Measurements from ENCODE around the gene RFK.
A peak's percentile ranks its signal among the peaks of the same experiment; 100 is the strongest.
"Not testable (repeated sequence)": the region's sequence is repeated elsewhere in the genome, so short reads cannot be mapped to it uniquely, and the experiment has no call there.

The RFK gene

DNA sequence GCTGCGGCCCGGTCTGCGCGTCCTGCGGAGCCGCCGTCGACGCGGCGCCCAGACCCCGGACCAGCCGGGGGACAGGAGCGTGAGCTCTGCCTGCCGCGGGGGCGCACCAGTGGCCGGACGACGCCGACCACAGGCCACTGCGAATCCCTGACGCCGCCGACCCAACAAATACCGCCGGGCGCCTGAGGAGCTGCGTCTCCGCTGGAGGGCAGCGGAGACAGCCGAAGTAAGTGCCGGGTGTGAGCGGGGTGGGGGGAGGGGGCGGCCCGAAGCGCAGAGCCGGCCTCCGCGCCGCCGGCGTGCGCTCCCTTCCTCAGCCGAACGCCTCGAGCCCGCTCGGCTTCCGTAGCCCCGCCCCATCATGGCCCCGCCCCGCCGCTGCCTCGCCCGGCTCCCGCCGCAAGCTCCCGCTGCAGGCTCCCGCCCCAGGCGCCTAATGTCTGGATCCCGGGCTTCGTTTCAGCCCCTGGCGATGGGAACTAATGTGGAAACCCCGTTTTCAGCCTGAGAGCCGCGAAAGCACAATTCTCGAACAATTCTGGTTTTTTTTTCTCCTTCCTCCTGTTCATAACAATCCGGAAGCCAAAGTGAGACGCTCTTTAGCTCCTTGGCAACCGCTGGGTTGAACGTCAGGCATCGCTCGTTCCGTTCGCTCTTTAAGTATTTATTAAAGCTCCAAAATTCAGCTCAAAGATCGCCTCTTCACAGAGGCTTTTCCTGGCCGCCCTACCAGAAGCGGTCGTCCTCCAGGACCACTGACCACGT, at the start of gene RFK:
Gene RFK, minus strand, starts transcription at position 232 of the 765 bp plus-strand sequence. CDS start 255 bp downstream, outside the sequence.
- DNase-seq = peak; percentile 50

DNA sequence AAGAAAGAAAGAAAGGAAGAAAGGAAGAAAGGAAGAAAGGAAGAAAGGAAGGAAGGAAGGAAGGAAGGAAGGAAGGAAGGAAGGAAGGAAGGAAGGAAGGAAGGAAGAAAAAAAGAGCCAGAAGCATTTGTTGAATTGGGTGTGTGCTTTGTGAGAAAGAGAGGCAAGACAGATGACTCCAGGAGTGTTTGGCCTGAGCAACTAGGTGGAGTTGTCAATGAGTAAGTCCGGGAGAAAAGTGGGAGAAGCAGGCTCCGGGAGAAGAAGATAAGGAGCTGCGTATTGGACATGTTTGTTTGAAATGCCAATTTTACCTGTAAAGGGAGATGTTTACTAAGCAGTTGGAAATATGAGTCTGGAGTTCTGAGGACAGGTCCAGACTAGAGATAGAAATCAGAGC, 49.7 kb upstream of the RFK start:
- DNase-seq = no peak

DNA sequence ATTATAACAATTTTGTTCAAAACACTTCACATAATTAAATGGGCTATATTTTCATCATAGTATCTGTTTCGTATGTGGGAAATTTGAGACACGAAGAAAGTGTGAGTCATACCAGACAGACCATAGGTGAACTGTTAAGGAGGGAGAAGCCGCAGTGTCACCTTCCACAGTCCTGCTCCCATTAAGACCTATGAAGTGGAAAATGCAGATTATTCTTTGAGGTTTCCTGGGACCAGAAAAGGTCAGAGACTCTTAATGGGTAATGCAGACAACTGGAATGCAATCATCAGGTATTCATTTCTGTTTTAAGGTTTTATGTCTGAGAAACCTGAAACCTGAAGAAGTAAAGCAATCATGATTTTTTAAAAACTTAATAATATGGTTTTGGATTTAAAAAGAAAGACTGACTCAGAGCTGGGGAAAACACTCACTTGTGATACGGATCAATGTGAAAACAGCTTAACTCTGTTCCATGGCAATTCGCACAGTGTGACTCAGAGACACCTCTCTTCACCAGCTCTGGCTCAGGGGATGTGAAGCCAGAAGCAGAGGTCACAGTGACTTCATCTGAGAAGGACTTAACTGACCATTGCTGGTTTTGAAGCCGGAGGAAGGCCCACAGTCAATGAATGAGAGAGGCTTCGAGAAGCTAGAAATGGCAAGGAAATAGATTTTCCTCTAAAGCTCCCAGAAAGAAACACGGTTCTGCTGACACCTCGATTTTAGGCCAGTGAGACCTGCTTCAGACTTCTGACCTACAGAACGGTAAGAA, 47.5 kb upstream of the RFK start:
- no peak for DNase-seq

DNA sequence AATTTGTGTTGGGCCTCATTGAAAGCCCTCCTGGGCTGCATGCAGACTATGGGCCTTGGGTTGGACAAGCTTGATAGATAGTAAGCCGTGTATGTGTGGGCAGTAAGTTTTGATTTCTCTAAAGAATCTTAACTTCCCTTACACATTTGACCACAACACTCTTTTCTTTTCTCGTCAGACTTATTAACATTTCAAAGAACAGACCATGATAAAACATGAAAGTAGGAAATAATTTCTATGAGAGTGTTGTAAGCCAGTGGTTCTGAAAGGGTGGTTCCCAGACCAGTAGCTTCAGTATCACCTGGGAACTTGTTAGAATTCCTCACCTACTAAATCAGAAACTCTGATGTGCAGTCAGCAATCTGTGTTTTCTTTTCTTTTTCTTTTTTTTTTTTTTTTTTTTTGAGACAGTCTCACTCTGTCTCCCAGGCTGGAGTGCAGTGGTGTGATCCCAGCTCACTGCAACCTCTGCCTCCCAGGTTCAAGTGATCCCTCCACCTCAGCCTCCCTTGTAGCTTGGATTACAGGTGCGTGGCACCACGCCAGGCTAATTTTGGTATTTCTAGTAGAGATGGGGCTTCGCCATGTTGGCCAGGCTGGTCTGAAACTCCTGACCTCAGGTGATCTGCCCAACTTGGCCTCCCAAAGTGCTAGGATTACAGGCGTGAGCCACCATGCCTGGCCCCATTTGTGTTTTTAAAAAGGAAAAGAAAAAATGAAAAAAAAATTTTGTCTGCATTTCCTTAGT, 44.8 kb upstream of the RFK start:
- no peak for DNase-seq

DNA sequence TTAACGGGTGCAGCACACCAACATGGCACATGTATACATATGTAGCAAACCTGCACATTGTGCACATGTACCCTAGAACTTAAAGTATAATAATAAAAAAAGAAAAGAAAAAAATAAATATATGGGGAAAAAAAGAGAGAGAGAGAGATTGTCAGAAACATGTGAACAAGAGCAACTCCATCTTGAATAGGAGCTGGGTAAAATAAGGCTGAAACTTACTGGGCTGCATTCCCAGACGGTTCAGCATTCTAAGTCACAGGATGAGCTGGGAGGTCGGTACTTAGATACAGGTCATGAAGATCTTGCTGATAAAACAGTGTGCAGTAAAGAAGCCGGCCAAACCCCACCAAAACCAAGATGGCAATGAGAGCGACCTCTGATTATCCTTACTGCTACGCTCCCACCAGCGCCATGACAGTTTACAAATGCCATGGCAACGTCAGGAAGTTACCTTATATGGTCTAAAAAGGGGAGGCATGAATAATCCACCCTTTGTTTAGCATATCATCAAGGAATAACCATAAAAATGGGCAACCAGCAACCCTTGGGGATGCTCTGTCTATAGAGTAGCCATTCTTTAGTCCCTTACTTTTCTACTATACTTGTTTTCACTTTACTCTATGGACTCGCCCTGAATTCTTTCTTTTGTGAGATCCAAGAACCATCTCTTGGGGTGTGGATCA, 42.9 kb upstream of the RFK start:
- not testable (repeated sequence) for DNase-seq

DNA sequence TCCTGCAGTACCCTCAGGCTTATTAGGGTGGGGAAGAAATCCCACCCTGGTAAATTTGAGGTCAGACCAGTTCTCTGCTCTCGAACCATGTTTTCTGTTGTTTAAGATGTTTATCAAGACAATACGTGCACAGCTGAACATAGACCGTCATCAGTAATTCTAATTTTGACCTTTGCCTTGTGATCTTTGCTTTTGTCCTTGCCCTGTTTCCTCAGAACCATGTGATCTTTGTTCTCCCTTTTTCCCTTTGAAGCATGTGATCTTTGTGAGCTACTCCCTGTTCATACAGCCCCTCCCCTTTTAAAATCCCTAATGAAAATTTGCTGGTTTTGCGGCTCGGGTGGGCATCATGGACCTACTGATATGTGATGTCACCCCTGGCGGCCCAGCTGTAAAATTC, 40.7 kb upstream of the RFK start:
- not testable (repeated sequence) for DNase-seq

DNA sequence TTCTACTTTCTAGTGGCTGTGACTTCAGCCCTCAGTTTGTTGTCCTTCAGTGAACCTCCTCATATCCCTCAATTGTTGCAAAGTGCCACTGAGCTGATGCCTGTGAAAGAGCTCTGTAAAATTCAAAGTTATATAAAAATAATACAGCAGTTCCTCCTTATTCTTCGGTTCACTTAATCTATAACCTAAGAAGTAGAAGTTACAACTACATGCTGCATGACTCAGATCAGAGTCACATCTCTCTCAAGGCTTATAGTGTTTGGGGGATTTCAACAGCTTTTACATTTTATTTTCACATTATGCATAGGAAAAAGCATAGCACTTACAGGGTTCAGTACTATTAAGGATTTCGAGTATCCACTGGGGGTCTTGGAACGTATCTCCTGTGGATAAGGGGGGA, 39.6 kb upstream of the RFK start:
- no peak for DNase-seq

DNA sequence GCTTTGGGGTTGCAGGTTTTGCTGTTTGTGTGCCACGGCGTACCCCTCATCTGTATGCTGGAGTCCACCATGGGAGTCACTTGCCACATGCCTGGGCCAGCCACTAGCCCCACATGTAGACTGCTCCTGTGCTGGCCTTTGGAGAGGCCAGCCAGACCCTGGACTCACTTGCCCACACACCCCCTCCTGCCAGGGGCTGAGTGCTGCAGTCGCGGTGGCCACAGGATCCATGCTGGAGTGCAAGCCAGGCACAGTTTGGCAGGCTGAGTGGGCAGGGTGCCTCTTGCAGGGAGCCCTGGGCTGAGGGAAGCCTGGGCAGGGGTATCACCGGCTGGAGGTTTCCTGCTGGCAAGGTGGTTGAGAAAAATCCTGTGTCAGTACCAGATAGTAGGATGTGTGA, 39.2 kb upstream of the RFK start:
- no peak for DNase-seq

DNA sequence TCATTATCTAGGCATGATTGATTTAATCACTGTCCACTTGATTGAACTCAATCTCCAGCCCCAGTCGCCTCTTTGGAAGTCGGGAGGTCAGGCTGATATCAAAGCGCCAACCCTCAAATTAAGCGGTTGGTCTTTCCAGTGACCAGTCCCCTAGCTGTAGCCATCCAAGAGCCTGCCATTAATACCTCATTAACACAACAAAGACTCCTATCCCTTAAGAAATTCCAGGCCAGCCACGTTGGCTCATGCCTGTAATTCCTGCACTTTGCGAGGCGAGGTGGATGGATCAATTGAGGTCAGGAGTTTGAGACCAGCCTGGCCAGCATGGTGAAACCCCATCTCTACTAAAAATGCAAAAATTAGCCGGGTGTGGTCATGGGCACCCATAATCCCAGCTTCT, 37.4 kb upstream of the RFK start:
- no peak for DNase-seq

DNA sequence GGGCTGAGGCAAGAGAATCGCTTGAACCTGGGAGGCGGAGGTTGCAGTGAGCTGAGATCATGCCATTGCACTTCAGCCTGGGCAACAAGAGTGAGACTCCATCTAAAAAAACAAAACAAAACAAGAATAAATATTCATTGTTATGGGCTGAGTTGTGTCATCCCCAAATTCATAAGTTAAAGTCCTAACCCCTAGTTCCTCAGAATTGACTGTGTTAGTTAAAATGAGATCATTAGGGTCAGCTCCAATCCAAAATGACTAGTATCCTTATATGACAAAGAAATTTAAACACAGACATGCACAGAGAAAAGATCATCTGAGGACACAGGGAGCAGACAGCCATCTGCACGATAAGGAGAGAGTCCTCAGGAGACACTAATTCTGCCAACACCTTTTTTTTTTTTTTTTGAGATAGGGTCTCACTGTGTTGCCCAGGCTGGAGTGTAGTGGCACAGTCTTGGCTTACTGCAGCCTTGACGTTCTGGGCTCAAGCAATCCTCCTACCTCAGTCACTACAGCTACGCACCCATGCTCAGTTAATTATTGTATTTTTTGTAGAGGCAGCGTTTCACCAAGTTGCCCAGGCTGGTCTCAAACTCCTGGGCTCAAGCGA, 32.7 kb upstream of the RFK start:
- no peak for DNase-seq

DNA sequence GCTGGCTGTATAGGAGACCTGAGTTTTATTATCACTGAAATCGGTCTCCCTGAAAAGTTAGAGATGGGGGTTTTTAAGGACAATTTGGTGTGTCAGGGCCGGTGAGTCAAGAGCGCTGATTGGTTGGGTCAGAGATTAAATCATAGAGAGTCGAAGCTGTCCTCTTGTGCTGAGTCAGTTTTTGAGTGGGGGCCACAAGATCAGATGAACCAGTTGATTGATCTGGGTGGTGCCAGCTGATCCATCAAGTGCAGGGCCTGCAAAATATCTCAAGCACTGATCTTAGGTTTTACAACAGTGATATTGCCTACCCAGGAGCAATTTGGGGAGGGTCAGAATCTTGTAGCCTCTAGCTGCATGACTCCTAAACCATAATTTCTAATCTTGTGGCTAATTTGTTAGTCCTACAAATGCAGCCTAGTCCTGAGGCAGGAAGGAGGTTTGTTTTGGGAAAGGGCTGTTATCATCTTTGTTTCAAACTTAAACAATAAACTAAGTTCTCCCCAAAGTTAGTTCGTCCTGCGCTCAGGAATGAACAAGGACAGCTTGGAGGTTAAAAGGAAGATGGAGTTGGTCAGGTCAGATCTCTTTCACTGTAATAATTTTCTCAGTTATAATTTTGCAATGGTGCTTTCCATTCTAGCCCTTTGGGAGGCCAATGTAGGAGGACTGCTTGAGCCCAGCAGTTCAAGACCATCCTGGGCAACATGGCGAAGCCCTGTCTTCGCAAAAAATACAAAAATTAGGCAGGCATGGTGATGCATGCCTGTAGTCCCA, 31.6 kb upstream of the RFK start:
- DNase-seq = no peak

DNA sequence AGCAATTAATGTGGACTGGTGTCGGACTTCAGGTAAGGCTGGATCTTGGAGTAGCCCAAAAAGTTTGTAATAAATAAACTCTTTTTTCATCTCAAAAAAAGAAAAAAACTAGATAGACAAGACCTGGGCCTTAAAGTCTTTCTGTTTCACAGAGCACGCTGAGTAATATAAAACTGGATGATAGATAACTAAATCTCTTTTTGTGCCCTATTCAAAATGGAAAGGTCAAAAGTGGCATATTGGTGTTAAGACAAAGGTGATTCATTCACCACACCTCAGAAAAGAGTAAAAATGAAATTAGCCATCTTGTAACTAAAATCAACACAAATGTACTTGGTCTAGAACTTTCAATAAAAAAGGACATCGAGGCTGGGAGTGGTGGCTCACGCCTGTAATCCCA, 30.3 kb upstream of the RFK start:
- no peak for DNase-seq

DNA sequence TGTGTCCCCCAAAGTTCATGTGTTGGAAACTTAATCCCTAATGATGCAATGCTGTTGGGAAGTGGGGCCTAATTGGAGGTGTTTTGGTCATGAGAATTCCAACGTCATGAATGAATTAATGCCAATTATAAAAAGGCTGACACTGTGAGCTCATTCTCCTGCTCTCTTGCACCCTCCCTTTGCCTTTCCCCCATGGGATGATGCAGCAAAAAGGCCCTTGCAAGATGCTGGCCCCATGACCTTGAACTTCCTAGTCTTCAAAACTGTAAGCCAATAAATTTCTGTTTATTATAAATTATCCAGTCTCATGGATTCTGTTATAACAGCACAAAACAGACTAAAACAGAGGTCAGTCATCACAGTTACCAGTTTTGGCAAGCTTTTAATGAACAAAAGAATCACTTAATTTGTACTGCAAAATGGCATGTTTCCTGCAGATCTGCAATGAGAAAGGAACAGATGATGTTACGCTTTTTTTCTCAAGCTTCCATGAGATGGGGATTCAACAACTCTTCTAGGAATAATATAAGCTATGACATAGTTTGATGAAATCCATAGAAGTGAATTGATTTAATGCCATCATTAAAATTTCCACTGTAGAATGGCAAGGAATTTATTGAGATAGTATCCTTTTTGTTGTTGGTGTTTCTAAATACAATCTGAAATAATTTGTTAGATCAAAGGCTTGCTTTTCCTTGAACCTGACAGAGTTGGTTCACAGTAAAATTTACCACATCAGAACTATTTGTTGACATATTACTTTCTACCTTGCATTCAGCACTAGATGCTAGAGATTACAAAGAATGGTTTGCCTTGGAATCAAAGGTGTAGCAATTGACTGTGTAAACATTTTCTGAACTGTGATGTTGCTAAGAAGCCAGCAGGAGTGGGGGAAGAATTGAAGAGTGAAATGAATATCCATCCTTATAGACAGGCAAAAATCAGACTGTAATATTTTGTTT, 29.3 kb upstream of the RFK start:
- DNase-seq = no peak

DNA sequence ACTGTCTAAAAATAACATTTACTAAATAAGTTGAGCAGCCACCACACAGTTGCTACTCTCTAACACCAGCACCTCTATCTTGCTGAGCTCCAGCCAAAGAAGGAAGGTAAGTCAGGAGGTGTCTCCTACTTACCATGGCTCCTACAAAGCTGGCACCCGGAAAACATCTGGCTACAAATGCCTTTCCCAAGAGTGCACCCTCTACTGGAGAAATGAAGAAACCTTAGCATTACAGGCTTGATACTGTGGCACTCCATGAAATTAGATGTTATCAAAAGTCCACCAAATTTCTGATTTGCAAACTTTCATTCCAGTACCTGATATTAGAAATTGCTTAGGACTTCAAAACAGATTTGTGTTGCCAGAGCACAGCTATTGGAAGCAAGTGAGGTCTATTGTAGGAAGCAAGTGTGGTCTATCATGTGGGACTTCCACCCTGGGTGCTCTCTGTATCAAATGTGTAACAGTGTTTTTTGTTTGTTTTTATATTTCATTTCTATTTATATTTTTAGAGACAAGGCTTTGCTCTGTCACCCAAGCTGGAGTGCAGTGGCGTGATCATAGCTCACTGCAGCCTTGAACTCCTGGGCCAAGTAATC, 25.7 kb upstream of the RFK start:
- no peak for DNase-seq

DNA sequence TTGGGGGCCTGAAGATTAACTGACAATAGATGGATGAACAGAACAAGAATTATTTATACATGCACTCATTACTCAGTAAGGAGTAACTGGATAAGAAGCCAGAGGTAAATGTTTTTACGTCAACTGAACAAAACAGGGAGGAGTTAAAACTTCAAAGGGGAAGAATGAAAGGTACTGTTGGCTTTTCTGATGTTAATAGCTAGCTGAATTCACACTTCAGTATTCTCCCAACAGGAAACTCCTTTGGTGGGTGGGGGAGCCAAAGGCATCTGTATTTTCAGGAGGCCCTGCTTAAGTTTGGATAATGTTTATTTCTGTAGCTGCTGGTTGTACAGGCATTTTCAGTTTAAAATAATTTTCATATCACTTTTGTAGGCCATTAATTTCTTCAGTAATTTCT, 23.2 kb upstream of the RFK start:
- no peak for DNase-seq

DNA sequence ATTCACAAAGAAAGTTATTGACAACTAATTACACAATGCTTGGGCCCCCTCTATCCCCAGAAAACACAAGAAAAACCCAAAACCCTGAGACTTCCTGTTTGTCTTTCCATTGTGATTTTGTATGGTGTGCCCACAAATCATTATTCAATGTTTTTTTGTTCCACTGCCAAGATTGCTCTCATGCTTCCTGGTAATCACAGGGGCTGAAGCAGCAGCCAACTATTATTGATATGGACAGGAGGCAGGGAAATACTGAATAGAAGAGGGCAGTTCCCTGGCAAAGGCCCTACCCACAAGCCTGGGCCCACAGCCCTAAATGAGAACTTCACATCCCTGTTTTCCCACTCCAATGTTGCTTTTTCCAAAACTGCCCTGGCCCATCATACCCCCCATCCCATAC, 21.5 kb upstream of the RFK start:
- DNase-seq = no peak

DNA sequence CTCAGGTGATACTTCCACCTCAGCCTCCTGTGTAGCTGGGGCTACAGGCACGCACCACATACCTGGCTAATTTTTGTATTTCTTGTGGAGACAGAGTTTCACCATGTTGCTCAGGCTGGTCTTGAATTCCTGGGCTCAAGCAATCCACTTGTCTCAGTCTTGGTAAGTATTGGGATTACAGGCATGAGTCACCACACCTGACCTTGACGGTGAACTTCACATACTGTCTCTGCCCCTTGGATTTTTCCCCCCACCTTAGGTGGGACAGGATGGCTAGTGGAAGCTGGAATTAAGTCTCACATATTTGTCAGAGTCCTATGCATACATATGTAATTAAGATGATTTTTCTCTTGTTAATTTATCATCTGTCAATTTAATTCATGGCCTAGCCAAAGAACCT, 20.9 kb upstream of the RFK start:
- DNase-seq = no peak

DNA sequence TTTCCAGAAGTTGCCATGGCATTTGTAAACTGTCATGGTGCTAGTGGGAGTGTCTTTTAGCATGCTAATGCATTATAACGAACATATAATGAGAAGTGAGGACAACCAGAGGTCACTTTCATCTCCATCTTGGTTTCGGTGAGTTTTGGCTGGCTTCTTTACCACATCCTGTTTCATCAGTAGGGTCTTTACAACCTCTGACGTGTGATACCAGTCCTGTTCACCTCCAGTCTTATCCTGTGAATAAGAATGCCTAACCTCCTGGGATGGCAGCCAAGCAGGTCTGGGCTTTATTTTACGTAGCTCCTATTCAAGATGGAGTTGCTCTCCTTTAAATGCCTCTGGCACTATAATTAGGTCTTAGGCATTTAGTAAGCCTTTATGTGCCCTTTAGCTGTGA, 20.4 kb upstream of the RFK start:
- DNase-seq = no peak

DNA sequence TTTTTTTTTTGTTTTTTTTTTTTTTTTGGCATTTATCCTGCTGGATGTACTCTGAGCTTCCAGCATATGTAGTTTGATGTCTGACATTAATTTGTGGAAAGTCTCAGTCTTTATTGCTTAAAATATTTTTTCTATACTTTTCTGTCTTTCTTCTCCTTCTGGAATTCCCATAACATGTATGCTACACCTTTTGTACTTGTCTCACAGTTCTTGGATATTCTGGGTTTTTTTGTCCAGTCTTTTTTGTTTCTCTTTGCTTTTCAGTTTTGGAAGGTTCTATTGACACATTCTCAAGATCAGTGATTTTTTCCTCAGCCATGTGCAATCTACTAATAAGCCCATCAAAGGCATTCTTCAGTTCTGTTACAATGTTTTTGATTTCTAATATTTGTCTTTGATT, 19.4 kb upstream of the RFK start:
- DNase-seq = no peak

DNA sequence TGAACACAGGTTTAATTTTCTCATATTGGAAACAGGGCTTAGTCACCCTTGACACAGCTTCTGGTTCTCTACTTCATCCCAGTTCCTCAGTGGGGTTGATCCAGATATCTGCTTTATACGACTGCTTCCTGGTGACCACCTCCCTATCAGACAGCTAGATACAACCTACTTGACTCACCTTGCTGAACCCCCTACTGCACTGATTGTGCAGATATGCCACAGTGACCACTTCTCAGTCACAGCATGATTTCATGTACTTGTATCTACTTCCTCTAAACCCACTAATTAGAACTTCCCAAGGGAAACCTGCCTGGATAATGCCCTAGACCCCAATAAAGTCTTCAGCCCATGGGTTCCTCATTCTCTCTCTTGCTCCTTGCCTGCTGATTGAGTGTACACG, 18.4 kb upstream of the RFK start:
- no peak for DNase-seq
